Measurements from ENCODE around the gene EXD3. TPM values are rescaled to one million over a fixed set of nuclear protein-coding genes. Genes with fewer than 3 reads are reported as not detected.

The EXD3 gene
- total RNA-seq, 1 experiment from 2014 or later = 15.3 TPM

DNA sequence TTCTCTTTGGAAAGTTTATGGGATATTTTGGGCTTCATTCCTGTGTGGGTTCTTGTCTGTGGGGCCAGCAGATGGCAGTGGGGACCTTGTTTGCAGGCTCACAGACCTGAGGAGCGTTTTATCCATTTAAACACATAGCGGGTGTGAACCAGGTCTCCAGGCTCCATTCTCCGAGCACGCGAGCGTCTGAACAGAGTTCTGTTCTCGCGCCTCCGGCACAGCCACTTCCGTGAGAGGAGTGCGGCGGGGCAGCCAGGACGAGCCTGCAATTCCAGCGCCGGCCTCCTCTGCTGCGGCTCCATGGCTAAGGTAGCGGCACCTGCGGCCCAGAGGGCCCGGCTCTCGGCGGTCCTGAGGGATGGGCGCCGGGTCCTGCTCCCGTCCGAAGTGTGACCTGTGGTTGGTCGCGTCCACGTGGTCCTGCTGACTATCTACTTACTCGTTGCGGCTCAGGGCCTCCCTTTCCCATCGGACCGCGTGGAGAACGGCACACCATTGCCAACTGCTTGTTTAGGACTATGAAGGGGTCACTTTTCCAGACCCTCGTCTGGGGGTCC, 128.2 kb downstream of the EXD3 start:
- Mint-ChIP-seq H3K4me1 (peaks cover 28 to 36% of the 10 kb centered on the region in 2 experiments), H3K27me3 (ENCODE audit: low read depth) (peaks cover 45% of the 10 kb centered on the region), H3K27ac (peak overlapping the region in 1 of 3 experiments; percentile 84; a peak in 2 of 7 replicates), H3K9me3 (peaks cover 3 to 6% of the 10 kb centered on the region in 2 experiments), H3K36me3 (ENCODE audit: insufficient read depth in 1 of 3, low read depth in 3 of 3) (peaks cover 0 to 4% (median 3%) of the 10 kb centered on the region in 3 experiments; a peak in 3 of 7 replicates), H3K4me3 (peak overlapping the region; percentile 37 to 71; a peak in 4 of 5 replicates)
- no peaks in the 10 kb centered on the region for H3K79me2 ChIP-seq (ENCODE audit: insufficient read depth, low read length)
- no peak overlapping the region for H2AFZ ChIP-seq (ENCODE audit: low read length)
- H3K23me2 ChIP-seq (ENCODE audit: insufficient read length, low read depth, low read length, poor library complexity, severe bottlenecking) = peaks cover 3% of the 10 kb centered on the region
- H3K79me1 ChIP-seq (ENCODE audit: insufficient read depth, low read depth, low read length, poor library complexity, severe bottlenecking) = no peaks in the 10 kb centered on the region
- no peaks in the 10 kb centered on the region for H4K20me1 ChIP-seq (ENCODE audit: control insufficient read depth, insufficient read depth, insufficient read length)
- H2BK15ac ChIP-seq (ENCODE audit: low read depth, low read length) = no peak overlapping the region
- no peak overlapping the region for H4K8ac ChIP-seq (replicated peaks; ENCODE audit: insufficient read length, low read depth, low read length)
- H4K5ac ChIP-seq (ENCODE audit: insufficient read length, low read depth, low read length) = no peak overlapping the region
- no peak overlapping the region for H2BK120ac ChIP-seq (ENCODE audit: low read depth, low read length, poor library complexity, severe bottlenecking)
- no peak overlapping the region for H2BK5ac ChIP-seq (ENCODE audit: insufficient read length, low read length)
- H3K18ac ChIP-seq (ENCODE audit: insufficient read length, low read depth, low read length) = peak overlapping the region; percentile 44
- H3K23ac ChIP-seq (ENCODE audit: insufficient read length, low read depth, low read length) = no peak overlapping the region
- no CpG with 5 or more reads among the region's 35 CpGs for WGBS (ENCODE audit: extremely low coverage, insufficient read length, low lambda C conversion rate)
- no peak overlapping the region for H3T11ph ChIP-seq (ENCODE audit: low read length)
- H2BK12ac ChIP-seq (ENCODE audit: insufficient read length, low read depth, low read length) = no peak overlapping the region
- no peak overlapping the region for H2BK20ac ChIP-seq (ENCODE audit: low read depth, low read length, poor library complexity, severe bottlenecking)
- peaks cover 5% of the 10 kb centered on the region; the same call in 1 of the 2 replicates for H3K4me1 ChIP-seq (ENCODE audit: insufficient read depth, low read length)
- H3K4ac ChIP-seq (ENCODE audit: low read depth, low read length) = no peak overlapping the region
- no peak overlapping the region for H2AK5ac ChIP-seq (ENCODE audit: insufficient read length, low read length)
- no peak overlapping the region for H3K14ac ChIP-seq (ENCODE audit: insufficient read depth, low read length)
- peak; percentile 71 for DNase-seq
- no peak overlapping the region for H3K27ac ChIP-seq (ENCODE audit: insufficient read length, low read depth, low read length)
- H4K91ac ChIP-seq (ENCODE audit: insufficient read length, low read depth, low read length) = no peak overlapping the region
- peaks cover 5% of the 10 kb centered on the region; the same call in 1 of the 2 replicates for H3K27me3 ChIP-seq (ENCODE audit: insufficient read depth, low read length)
- peak overlapping the region; percentile 37 for H3K4me2 ChIP-seq (ENCODE audit: insufficient read depth, insufficient read length, low read length)
- H3K9ac ChIP-seq (ENCODE audit: extremely low read depth, insufficient read length, low read length) = no peak overlapping the region
- H3K9me3 ChIP-seq (ENCODE audit: control insufficient read depth, low read depth, low read length) = no peaks in the 10 kb centered on the region
- H3K56ac ChIP-seq (ENCODE audit: insufficient read length, low read depth, low read length) = no peak overlapping the region
- TF ChIP-seq, protein P1, sequence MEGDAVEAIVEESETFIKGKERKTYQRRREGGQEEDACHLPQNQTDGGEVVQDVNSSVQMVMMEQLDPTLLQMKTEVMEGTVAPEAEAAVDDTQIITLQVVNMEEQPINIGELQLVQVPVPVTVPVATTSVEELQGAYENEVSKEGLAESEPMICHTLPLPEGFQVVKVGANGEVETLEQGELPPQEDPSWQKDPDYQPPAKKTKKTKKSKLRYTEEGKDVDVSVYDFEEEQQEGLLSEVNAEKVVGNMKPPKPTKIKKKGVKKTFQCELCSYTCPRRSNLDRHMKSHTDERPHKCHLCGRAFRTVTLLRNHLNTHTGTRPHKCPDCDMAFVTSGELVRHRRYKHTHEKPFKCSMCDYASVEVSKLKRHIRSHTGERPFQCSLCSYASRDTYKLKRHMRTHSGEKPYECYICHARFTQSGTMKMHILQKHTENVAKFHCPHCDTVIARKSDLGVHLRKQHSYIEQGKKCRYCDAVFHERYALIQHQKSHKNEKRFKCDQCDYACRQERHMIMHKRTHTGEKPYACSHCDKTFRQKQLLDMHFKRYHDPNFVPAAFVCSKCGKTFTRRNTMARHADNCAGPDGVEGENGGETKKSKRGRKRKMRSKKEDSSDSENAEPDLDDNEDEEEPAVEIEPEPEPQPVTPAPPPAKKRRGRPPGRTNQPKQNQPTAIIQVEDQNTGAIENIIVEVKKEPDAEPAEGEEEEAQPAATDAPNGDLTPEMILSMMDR (conservative IDR thresholded peaks at IDR 0.05) = no peak; the same call in 2 of the 3 replicates
